ENCODE results near the gene SLIT3. TPM values are rescaled to one million over a fixed set of nuclear protein-coding genes. Genes with fewer than 3 reads are reported as not detected.

The SLIT3 gene
- total RNA-seq, 1 experiment from 2014 or later: 0.44 TPM

DNA sequence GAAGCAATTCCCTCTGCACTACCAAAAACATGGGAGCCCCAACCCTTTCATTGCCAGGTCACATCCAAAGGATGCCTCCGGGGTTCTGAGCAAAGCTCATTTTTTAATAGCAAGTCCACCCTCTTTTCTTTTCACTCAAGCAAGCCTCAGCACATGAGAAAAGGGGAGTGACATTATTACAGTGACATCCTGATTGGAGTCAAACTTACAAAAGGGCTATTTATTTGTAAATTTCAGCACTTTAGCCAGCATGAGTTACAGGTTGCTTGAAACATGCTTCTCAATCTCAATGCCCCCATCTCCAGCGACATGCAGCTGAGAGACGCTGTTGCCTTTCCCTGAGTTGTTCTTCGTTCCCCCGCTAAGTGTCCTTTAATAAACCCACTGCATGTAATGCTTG lies 483.3 kb downstream of the SLIT3 start:
- no peak for ATAC-seq
- TF ChIP-seq, protein P1, sequence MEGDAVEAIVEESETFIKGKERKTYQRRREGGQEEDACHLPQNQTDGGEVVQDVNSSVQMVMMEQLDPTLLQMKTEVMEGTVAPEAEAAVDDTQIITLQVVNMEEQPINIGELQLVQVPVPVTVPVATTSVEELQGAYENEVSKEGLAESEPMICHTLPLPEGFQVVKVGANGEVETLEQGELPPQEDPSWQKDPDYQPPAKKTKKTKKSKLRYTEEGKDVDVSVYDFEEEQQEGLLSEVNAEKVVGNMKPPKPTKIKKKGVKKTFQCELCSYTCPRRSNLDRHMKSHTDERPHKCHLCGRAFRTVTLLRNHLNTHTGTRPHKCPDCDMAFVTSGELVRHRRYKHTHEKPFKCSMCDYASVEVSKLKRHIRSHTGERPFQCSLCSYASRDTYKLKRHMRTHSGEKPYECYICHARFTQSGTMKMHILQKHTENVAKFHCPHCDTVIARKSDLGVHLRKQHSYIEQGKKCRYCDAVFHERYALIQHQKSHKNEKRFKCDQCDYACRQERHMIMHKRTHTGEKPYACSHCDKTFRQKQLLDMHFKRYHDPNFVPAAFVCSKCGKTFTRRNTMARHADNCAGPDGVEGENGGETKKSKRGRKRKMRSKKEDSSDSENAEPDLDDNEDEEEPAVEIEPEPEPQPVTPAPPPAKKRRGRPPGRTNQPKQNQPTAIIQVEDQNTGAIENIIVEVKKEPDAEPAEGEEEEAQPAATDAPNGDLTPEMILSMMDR (conservative IDR thresholded peaks at IDR 0.05; ENCODE audit: low read depth, low read length): no peak
- TF ChIP-seq EZH2phosphoT487 (IDR thresholded peaks at IDR 0.05; ENCODE audit: borderline replicate concordance, low read length): no peak
- TF ChIP-seq EZH2 (IDR thresholded peaks at IDR 0.05; ENCODE audit: low read length, unreplicated experiment): no peak
- Histone ChIP-seq H3K4me3 (ENCODE audit: low read length) (no peak overlapping the region), H3K27me3 (ENCODE audit: low read length) (peaks cover 72% of the 10 kb centered on the region), H3K4me2 (ENCODE audit: low read length) (no peak overlapping the region), H3K79me2 (ENCODE audit: low read length) (no peaks in the 10 kb centered on the region), H3K9me3 (ENCODE audit: low read length) (no peaks in the 10 kb centered on the region), H3F3A (ENCODE audit: low read length, unreplicated experiment) (no peaks in the 10 kb centered on the region), H3K9ac (ENCODE audit: low read length) (no peak overlapping the region), H3K4me1 (ENCODE audit: insufficient read depth, low read length) (no peaks in the 10 kb centered on the region; the same call in 1 of the 2 replicates), H2AFZ (ENCODE audit: low read length) (no peak overlapping the region), H3K36me3 (ENCODE audit: low read depth, low read length) (no peaks in the 10 kb centered on the region), H3K27ac (ENCODE audit: low read length) (no peak overlapping the region), H3K9me2 (replicated peaks; ENCODE audit: low read length) (no peaks in the 10 kb centered on the region), H4K20me1 (ENCODE audit: low read length) (no peaks in the 10 kb centered on the region; the same call in 1 of the 2 replicates)
- ChIA-PET POLR2A (ENCODE audit: unreplicated experiment) (no interaction called here), CTCF (no interaction called here)
- no peak for DNase-seq
- intact Hi-C loops (cut with micrococcal nuclease): no loop called here
- BruUV-seq (replicated peaks): no TSS peak

DNA sequence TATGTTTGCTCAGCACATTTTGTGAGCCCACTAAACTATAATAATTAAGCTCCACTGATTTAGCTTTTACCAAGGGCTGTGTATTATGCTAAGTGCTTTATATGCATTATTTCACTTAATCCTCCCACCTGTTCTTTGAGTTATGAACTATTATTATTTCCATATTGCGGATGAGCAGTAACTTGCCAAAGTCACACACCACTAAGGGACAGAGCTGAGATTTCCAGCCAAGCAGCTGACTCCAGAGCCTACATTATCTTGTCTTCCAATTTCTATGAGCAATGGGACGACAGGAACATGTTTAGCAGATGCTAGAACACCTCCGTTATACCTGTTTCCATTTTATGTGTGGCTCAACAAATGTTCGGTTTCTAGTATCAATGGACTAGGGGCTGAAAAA lies 484.3 kb downstream of the SLIT3 start:
- Histone ChIP-seq H3K27me3 (ENCODE audit: low read length) (peaks cover 71% of the 10 kb centered on the region), H3K4me3 (ENCODE audit: low read length) (no peak overlapping the region), H3K4me2 (ENCODE audit: low read length) (no peak overlapping the region), H3K9me2 (replicated peaks; ENCODE audit: low read length) (no peaks in the 10 kb centered on the region), H2AFZ (ENCODE audit: low read length) (no peak overlapping the region), H3K9ac (ENCODE audit: low read length) (no peak overlapping the region), H3K27ac (ENCODE audit: low read length) (no peak overlapping the region), H3K79me2 (ENCODE audit: low read length) (no peaks in the 10 kb centered on the region), H4K20me1 (ENCODE audit: low read length) (no peaks in the 10 kb centered on the region; the same call in 1 of the 2 replicates), H3K36me3 (ENCODE audit: low read depth, low read length) (no peaks in the 10 kb centered on the region), H3F3A (ENCODE audit: low read length, unreplicated experiment) (no peaks in the 10 kb centered on the region), H3K4me1 (ENCODE audit: insufficient read depth, low read length) (no peaks in the 10 kb centered on the region), H3K9me3 (ENCODE audit: low read length) (no peaks in the 10 kb centered on the region)
- DNase-seq (no peak), ATAC-seq (no peak)
- POLR2A ChIA-PET (ENCODE audit: unreplicated experiment): no interaction called here
- CTCF ChIA-PET: no interaction called here
- intact Hi-C loops (cut with micrococcal nuclease): no loop called here
- BruUV-seq (replicated peaks): no TSS peak
- TF ChIP-seq, protein P1 (conservative IDR thresholded peaks at IDR 0.05; ENCODE audit: low read depth, low read length): no peak
- no peak for TF ChIP-seq EZH2phosphoT487 (IDR thresholded peaks at IDR 0.05; ENCODE audit: borderline replicate concordance, low read length)
- TF ChIP-seq EZH2 (IDR thresholded peaks at IDR 0.05; ENCODE audit: low read length, unreplicated experiment): no peak

DNA sequence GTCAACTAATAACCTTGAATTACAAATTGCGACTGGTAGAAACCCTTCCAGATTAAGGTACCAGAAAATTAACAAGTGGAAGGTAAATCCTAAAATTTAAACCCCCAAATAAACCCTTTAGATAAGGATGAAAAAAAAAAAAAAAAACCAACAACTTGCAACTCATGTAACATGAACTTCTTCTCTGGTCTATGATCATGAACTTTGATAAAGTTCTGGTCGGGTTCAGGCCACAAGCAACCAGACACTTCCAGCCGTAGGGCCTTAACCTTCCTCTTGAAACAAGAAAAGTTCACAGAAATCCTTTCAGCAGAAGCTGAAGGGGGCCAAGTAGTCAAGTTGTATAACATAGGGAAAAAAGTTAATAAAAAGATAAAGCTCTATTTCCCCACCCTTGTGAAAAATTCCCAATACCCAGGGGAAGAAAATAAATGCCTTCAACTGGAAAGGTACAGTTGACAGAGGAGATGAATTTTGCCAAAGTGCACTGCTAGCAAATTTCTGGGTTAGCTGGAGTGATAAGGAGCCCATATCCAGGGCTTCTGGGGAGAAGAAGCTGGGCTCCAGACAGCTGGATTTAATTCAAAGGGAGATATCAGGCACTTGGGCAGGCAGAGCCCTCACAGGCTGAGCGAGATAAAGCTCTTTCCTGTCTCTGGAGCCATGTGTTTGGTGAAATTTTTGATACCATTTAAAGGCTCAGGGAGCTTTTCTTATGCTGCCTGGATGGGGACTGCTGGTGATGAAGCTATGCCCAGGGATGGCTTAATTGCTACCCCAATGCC lies 487.6 kb downstream of the SLIT3 start:
- H3K79me2 ChIP-seq (ENCODE audit: low read length): no peaks in the 10 kb centered on the region
- H3K27ac ChIP-seq (ENCODE audit: low read length): no peak overlapping the region
- H3K4me2 ChIP-seq (ENCODE audit: low read length): no peak overlapping the region
- H4K20me1 ChIP-seq (ENCODE audit: low read length): no peaks in the 10 kb centered on the region
- intact Hi-C loops (cut with micrococcal nuclease): no loop called here
- no TSS peak for BruUV-seq (replicated peaks)
- TF ChIP-seq, protein P1 (conservative IDR thresholded peaks at IDR 0.05; ENCODE audit: low read depth, low read length): no peak
- TF ChIP-seq EZH2 (IDR thresholded peaks at IDR 0.05; ENCODE audit: low read length, unreplicated experiment): no peak
- TF ChIP-seq EZH2phosphoT487 (IDR thresholded peaks at IDR 0.05; ENCODE audit: borderline replicate concordance, low read length): no peak
- H3K36me3 ChIP-seq (ENCODE audit: low read depth, low read length): no peaks in the 10 kb centered on the region
- H3K27me3 ChIP-seq (ENCODE audit: low read length): peaks cover 58% of the 10 kb centered on the region
- no peaks in the 10 kb centered on the region for H3K9me3 ChIP-seq (ENCODE audit: low read length)
- ChIA-PET CTCF (no interaction called here), POLR2A (ENCODE audit: unreplicated experiment) (no interaction called here)
- H3K4me3 ChIP-seq (ENCODE audit: low read length): no peak overlapping the region
- no peaks in the 10 kb centered on the region for H3K9me2 ChIP-seq (replicated peaks; ENCODE audit: low read length)
- no peak overlapping the region for H3K9ac ChIP-seq (ENCODE audit: low read length)
- no peak for ATAC-seq
- H3K4me1 ChIP-seq (ENCODE audit: insufficient read depth, low read length): no peaks in the 10 kb centered on the region
- H2AFZ ChIP-seq (ENCODE audit: low read length): no peak overlapping the region
- H3F3A ChIP-seq (ENCODE audit: low read length, unreplicated experiment): no peaks in the 10 kb centered on the region
- no peak for DNase-seq

Data from PC-3 (cell line).